Ovary (tissue), 3 donors: ENCODE measurements around the gene CEP85.

Experiments
- EP300 ChIP-seq: sonication (generic); formaldehyde crosslinking; IDR thresholded peaks from one replicate; pipeline ENCODE4 v1.6.1; 2017; ENCODE audit warnings: antibody characterized with exemption
- POLR2A ChIP-seq: fragments of 450-650 bp; IDR thresholded peaks from one replicate; pipeline ENCODE4 v1.6.1; 2017; ENCODE audit warnings: antibody characterized with exemption, mild to moderate bottlenecking, moderate library complexity
- TF ChIP-seq, protein P1 (sequence below), 3 donors: fragments of 450-650 bp in 2 of 3; fragments of 200-600 bp in 1 of 3; IDR thresholded peaks; one replicate each; pipeline versions ENCODE4 v1.5.1 to v1.8.0; 2016 to 2022; ENCODE audit warnings: antibody characterized with exemption in 3 of 3, mild to moderate bottlenecking in 1 of 3
- donor health status: DM: no; HTN: no; CAD: no.

DNA sequence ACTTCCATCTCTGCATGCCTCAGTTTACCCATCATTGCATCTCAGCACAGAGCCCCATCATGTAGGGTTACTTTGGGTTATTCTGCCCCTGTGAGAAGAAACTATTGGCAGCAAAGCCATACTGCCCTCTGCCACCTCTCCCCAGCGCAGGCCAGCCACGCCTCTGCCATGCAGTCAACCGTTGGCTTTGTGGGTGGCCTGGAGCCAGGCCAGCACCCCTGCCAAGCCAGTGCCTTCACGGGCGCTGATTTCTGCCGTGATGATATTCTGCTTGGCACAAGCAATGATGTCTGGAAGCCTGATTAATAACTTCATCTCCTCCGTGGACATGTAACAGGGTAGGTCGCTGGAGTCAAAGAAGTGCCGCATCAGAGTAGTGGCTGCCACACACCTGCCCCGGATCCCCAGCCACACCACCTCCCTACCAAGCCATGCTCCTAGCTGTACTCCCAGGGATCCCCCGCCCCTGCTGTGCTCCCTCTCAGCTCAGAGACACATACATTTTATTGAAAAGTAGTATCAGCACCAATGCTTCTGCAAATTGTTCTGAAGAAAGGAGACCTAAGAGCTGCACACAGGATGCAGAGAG is 15.0 kb upstream of the CEP85 start:
- TF ChIP-seq, protein P1, sequence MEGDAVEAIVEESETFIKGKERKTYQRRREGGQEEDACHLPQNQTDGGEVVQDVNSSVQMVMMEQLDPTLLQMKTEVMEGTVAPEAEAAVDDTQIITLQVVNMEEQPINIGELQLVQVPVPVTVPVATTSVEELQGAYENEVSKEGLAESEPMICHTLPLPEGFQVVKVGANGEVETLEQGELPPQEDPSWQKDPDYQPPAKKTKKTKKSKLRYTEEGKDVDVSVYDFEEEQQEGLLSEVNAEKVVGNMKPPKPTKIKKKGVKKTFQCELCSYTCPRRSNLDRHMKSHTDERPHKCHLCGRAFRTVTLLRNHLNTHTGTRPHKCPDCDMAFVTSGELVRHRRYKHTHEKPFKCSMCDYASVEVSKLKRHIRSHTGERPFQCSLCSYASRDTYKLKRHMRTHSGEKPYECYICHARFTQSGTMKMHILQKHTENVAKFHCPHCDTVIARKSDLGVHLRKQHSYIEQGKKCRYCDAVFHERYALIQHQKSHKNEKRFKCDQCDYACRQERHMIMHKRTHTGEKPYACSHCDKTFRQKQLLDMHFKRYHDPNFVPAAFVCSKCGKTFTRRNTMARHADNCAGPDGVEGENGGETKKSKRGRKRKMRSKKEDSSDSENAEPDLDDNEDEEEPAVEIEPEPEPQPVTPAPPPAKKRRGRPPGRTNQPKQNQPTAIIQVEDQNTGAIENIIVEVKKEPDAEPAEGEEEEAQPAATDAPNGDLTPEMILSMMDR (IDR thresholded peaks at IDR 0.05) = no peak
- TF ChIP-seq POLR2A (no peak), EP300 (no peak)
